Neuronal stem cell (in vitro differentiated cells): ENCODE measurements around the gene S100Z.
A peak's percentile ranks its signal among the peaks of the same experiment; 100 is the strongest.

ENCODE experiments used
- DNase-seq: peaks from one replicate; pipeline ENCODE4 v3.0.0-alpha.2; 2013; ENCODE audit warnings: low spot score
- H2AFZ ChIP-seq: one replicate; pipeline ENCODE4 v1.6.1; 2013; ENCODE audit warnings: mild to moderate bottlenecking, low read length, inconsistent platforms
- H2AK5ac ChIP-seq: 2 replicates; pipeline ENCODE4 v1.6.1; 2013; ENCODE audit warnings: low read depth, mild to moderate bottlenecking, inconsistent platforms, low read length, moderate library complexity, mixed read lengths
- H2BK120ac ChIP-seq: 2 replicates; pipeline ENCODE4 v1.6.1; 2013; ENCODE audit warnings: low read depth, mild to moderate bottlenecking, inconsistent platforms, low read length, moderate library complexity, mixed read lengths
- H2BK12ac ChIP-seq: one replicate; pipeline ENCODE4 v1.6.1; 2013; ENCODE audit warnings: low read length, inconsistent platforms
- H2BK15ac ChIP-seq: 2 replicates; pipeline ENCODE4 v1.6.1; 2013; ENCODE audit warnings: mild to moderate bottlenecking, low read length, inconsistent platforms, mixed read lengths
- H2BK5ac ChIP-seq: one replicate; pipeline ENCODE4 v1.6.1; 2013; ENCODE audit warnings: inconsistent platforms, mild to moderate bottlenecking, low read length, moderate library complexity
- H3K14ac ChIP-seq: one replicate; pipeline ENCODE4 v1.6.1; 2013; ENCODE audit warnings: low read length, inconsistent platforms
- H3K18ac ChIP-seq: 2 replicates; pipeline ENCODE4 v1.6.1; 2013; ENCODE audit warnings: low read length, inconsistent platforms
- H3K23ac ChIP-seq: 2 replicates; pipeline ENCODE4 v1.6.1; 2013; ENCODE audit warnings: low read depth, mild to moderate bottlenecking, mixed read lengths, low read length, inconsistent platforms; ENCODE audit not compliant: poor library complexity
- H3K27ac ChIP-seq: replicated peaks from 3 replicates; pipeline ENCODE4 v1.5.1; 2013; ENCODE audit warnings: low read length, inconsistent platforms
- H3K27me3 ChIP-seq, 3 experiments: 2 replicates each; pipeline ENCODE4 v1.6.1; 2013; ENCODE audit warnings: low read length in 3 of 3, mild to moderate bottlenecking in 2 of 3, inconsistent platforms in 1 of 3, low read depth in 1 of 3, mixed read lengths in 1 of 3, moderate library complexity in 1 of 3; ENCODE audit not compliant: control insufficient read depth in 3 of 3, insufficient read depth in 3 of 3
- H3K36me3 ChIP-seq, 2 donors: replicated peaks in 1 of 2; 2 replicates each; pipeline ENCODE4 v1.6.1; 2013; ENCODE audit warnings: low read length in 2 of 2; ENCODE audit not compliant: control insufficient read depth in 2 of 2, insufficient read depth in 2 of 2
- H3K4ac ChIP-seq: 2 replicates; pipeline ENCODE4 v1.6.1; 2013; ENCODE audit warnings: inconsistent platforms, mild to moderate bottlenecking, low read length, moderate library complexity
- H3K4me1 ChIP-seq, 2 donors: 1 replicate in 1 of 2; 2 replicates in 1 of 2; pipeline ENCODE4 v1.6.1; 2013; ENCODE audit warnings: low read length in 2 of 2, low read depth in 1 of 2; ENCODE audit not compliant: control insufficient read depth in 2 of 2, insufficient read depth in 1 of 2
- H3K4me2 ChIP-seq: one replicate; pipeline ENCODE4 v1.6.1; 2013; ENCODE audit warnings: mild to moderate bottlenecking, low read length, inconsistent platforms; ENCODE audit not compliant: insufficient read depth, poor library complexity, severe bottlenecking
- H3K4me3 ChIP-seq, 2 donors: 2 replicates each; pipeline ENCODE4 v1.5.1; 2013; ENCODE audit warnings: low read length in 2 of 2, mild to moderate bottlenecking in 2 of 2, inconsistent platforms in 1 of 2, moderate library complexity in 1 of 2
- H3K79me1 ChIP-seq: one replicate; pipeline ENCODE4 v1.6.1; 2013; ENCODE audit warnings: low read depth, mild to moderate bottlenecking, inconsistent platforms, low read length, moderate library complexity
- H3K9ac ChIP-seq: one replicate; pipeline ENCODE4 v1.6.1; 2013; ENCODE audit warnings: mild to moderate bottlenecking, low read depth, low read length, inconsistent platforms; ENCODE audit not compliant: poor library complexity
- H3K9me3 ChIP-seq, 2 donors: replicated peaks in 1 of 2; 2 replicates each; pipeline versions ENCODE3 to v1.6.1; 2013; ENCODE audit warnings: low read length in 2 of 2, mild to moderate bottlenecking in 2 of 2, inconsistent platforms in 1 of 2, low read depth in 1 of 2, mixed read lengths in 1 of 2, moderate library complexity in 1 of 2; ENCODE audit not compliant: control insufficient read depth in 2 of 2, insufficient read depth in 1 of 2
- H4K8ac ChIP-seq: one replicate; pipeline ENCODE4 v1.6.1; 2013; ENCODE audit warnings: low read depth, mild to moderate bottlenecking, inconsistent platforms, low read length, moderate library complexity
- H4K91ac ChIP-seq: one replicate; pipeline ENCODE4 v1.6.1; 2013; ENCODE audit warnings: low read length, low read depth, mild to moderate bottlenecking, inconsistent platforms; ENCODE audit not compliant: poor library complexity
- WGBS, 2 donors: extraction: QIAGEN DNeasy Blood & Tissue Kit; methylation state at CpG; one replicate each; pipeline ENCODE4 v1.1.7; 2013; ENCODE audit warnings: missing lambda C conversion rate in 2 of 2, mixed read lengths in 1 of 2; ENCODE audit not compliant: insufficient read length in 2 of 2, insufficient replicate concordance in 1 of 2; ENCODE audit errors: extremely low coverage in 2 of 2; 5-methylcytosine and 5-hydroxymethylcytosine counted together

The S100Z gene

DNA sequence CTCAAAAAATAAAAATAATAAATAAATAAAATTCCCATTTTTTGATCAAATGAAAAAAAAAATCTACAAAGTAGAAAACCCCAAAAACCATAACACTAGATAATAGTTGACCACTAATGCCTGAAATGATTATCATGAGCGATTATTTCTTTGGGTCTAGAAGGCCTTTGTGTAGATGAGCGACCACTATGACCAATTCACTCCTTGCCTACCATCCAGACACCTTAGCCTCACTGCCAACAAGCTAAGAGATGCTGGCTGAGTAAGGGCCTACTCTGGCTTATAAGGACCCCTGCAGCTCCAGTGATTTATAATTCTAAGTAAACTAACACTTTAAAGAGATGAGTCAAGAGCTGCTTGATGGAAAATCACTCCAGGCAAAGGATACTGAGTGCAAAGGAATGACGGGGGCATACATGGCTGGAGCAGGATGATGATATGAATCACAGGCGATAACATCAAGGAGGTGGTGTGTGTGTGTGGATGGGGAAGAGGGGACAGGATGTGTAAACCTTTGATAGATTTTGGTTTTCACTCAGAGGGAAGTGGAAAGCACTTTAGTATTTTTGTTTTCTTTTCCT lies 35.7 kb upstream of the S100Z start:
- Histone ChIP-seq H2BK120ac (no peak overlapping the region), H3K4ac (no peak overlapping the region), H4K8ac (no peak overlapping the region), H3K36me3 (no peaks in the 10 kb centered on the region), H2AK5ac (no peak overlapping the region), H3K14ac (no peak overlapping the region), H3K4me2 (no peak overlapping the region), H3K79me1 (no peaks in the 10 kb centered on the region), H2AFZ (no peak overlapping the region), H3K27ac (no peak overlapping the region), H3K9me3 (peaks cover 3 to 9% of the 10 kb centered on the region in 2 donors), H3K4me3 (no peak overlapping the region), H4K91ac (no peak overlapping the region), H3K23ac (no peak overlapping the region), H2BK5ac (no peak overlapping the region), H3K9ac (no peak overlapping the region), H3K18ac (no peak overlapping the region), H2BK15ac (no peak overlapping the region), H3K27me3 (peaks cover 2 to 10% (median 7%) of the 10 kb centered on the region in 3 experiments), H3K4me1 (peaks cover 2 to 4% of the 10 kb centered on the region in 2 donors), H2BK12ac (no peak overlapping the region)
- DNase-seq = no peak
- no CpG with 5 or more reads among the region's 4 CpGs for WGBS, 2 donors

DNA sequence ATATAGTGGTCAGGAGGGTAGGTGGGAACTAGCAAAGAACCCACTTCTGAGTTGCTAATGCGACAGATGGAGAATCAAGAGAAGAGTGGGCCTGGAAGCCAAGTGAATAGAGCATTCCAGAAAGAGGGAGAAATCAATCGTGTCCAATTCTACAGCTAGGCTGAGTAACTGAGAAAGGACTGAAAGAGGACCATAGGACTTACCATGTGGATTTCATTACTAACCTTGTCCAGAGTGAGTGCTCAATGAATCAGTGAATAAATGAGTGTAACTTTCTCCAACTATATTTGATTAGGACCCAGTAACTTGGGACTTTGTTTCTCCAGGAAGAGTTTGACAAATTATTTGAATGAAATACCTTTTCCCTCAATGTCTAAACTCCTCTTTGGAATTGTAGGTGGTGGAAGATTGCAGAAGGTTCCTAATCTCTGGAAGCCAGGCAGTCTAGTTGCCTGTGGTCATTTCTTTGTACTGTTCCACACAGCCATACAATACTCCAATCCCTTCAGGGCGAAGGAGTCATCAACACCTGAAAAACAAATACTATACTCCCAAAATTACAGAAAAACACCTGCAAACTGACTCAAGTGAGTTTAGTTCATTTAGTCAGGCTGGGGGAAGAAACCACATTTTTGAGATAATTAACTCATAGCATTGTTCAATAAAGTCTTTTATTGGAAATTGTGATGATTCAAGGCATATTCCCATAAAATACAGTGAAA lies 33.5 kb upstream of the S100Z start:
- Histone ChIP-seq H2BK12ac (no peak overlapping the region), H3K9ac (no peak overlapping the region), H3K14ac (no peak overlapping the region), H2BK15ac (no peak overlapping the region), H3K79me1 (no peaks in the 10 kb centered on the region), H3K4me2 (no peak overlapping the region), H3K9me3 (peaks cover 0 to under 1% of the 10 kb centered on the region in 2 donors), H2BK5ac (no peak overlapping the region), H3K4me1 (peaks cover 10 to 12% of the 10 kb centered on the region in 2 donors), H2BK120ac (no peak overlapping the region), H3K4me3 (no peak overlapping the region), H4K8ac (no peak overlapping the region), H3K36me3 (no peaks in the 10 kb centered on the region), H3K27me3 (peaks cover 11 to 25% (median 16%) of the 10 kb centered on the region in 3 experiments), H3K23ac (no peak overlapping the region), H4K91ac (no peak overlapping the region), H2AK5ac (no peak overlapping the region), H3K18ac (no peak overlapping the region), H2AFZ (no peak overlapping the region), H3K27ac (no peak overlapping the region), H3K4ac (no peak overlapping the region)
- WGBS, 2 donors = no CpG with 5 or more reads among the region's 3 CpGs
- no peak for DNase-seq

DNA sequence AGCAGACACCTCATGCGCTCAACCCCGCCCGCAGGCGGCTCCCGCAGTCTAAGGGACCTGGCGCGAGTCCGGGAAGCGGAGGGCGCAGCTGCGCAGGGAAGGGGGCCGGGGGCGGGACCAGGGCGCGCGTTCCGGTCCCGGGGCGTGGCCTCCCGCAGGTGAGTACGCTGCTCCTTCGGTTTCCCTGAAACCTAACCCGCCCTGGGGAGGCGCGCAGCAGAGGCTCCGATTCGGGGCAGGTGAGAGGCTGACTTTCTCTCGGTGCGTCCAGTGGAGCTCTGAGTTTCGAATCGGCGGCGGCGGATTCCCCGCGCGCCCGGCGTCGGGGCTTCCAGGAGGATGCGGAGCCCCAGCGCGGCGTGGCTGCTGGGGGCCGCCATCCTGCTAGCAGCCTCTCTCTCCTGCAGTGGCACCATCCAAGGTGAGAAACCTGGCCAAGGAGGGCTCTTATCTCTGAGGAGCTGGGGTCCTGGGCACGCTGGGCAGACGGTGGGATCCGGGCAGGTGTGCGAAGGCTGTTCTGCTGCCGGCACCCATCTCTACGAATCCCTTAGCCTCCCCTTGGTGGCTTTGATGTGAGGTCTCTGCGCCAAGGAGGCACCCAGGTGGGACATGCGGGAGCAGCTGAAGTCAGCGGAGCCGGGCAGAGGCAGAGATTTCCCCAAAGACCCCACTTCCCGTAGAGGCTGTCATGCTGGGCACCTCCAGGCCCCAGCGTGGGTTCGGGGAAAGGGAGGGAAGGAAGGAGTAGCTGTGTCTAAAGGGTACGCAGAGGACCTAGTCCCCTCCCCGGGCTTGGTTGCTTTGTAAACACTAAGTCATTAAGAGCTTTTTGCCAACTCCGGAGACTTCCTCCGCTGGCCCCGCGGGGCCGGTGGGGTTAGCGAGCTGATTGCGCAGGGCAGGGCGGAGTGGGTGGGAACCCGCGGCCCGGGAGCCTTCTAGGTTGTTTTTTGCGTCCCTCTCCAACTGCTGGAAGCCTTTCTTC lies 30.7 kb upstream of the S100Z start, which contains the start of gene F2RL1:
TSS of gene F2RL1 (plus strand) at position 187 of the 988 bp plus-strand sequence. CDS start at position 340, 153 bp downstream.
- Histone ChIP-seq H3K4me2 (peak within 1 kb of the TSS; percentile 72), H3K36me3 (no peaks in the 10 kb centered on the region), H2BK5ac (peak within 1 kb of the TSS; percentile 90), H3K27ac (no peak within 1 kb of the TSS), H2AFZ (peak within 1 kb of the TSS; percentile 90), H2BK120ac (no peak within 1 kb of the TSS), H4K8ac (no peak within 1 kb of the TSS), H3K4me3 (peak within 1 kb of the TSS; percentile 44 to 87), H2BK15ac (peak within 1 kb of the TSS; percentile 38), H2BK12ac (no peak within 1 kb of the TSS), H3K27me3 (peaks cover 11 to 25% (median 16%) of the 10 kb centered on the region in 3 experiments), H3K79me1 (no peaks in the 10 kb centered on the region), H3K9me3 (no peaks in the 10 kb centered on the region), H3K9ac (no peak within 1 kb of the TSS), H4K91ac (no peak within 1 kb of the TSS), H3K18ac (peak within 1 kb of the TSS; percentile 84), H3K23ac (peak within 1 kb of the TSS; percentile 17), H3K14ac (peak within 1 kb of the TSS; percentile 89), H2AK5ac (peak within 1 kb of the TSS; percentile 68), H3K4ac (no peak within 1 kb of the TSS), H3K4me1 (peaks cover 10 to 12% of the 10 kb centered on the region in 2 donors)
- DNase-seq = peak; percentile 57
- WGBS, 2 donors = no CpG with 5 or more reads among the region's 72 CpGs
